T1000 (cell line): ENCODE results near the gene SIPA1L3.

Source experiments
- DNase-seq: peaks from one replicate; lab custom pipeline; 2025; ENCODE audit warnings: mixed read lengths; lab: John Stamatoyannopoulos, UW

Gene SIPA1L3

DNA sequence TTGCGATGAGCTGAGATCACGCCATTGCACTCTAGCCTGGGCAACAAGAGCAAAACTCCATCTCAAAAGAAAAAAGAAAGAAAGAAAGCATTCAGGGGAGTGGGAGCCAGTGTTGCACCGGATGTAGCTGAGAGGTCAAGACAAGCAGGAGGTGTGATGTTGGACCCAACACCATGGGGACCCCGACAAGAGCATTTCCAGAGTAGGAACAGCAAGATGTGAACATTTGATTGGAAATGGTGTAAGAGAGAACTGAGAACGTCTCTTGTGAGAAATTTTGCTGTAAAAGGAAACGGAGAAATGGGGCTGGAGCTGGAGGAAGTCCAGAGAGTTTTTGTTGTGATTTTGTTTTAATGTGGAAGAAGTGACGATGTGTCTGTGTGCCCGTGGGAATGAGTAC, 332.8 kb downstream of the SIPA1L3 start:
- DNase-seq: no peak

DNA sequence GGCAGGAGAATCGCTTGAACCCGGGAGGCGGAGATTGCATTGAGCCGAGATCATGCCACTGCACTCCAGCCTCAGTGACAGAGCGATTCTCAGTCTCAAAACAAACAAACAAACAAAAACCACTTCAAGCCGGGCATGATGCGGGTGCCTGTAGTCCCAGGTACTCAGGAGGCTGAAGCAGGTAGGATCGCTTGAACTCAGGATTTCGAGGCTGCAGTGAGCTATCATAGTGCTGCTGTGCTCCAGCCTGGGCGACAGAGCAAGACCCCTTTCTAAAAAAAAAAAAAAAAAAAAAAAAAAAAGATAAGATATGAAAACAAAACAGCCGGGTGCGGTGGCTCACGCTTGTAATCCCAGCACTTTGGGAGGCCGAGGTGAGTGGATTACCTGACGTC, 336.3 kb downstream of the SIPA1L3 start:
- no peak for DNase-seq

DNA sequence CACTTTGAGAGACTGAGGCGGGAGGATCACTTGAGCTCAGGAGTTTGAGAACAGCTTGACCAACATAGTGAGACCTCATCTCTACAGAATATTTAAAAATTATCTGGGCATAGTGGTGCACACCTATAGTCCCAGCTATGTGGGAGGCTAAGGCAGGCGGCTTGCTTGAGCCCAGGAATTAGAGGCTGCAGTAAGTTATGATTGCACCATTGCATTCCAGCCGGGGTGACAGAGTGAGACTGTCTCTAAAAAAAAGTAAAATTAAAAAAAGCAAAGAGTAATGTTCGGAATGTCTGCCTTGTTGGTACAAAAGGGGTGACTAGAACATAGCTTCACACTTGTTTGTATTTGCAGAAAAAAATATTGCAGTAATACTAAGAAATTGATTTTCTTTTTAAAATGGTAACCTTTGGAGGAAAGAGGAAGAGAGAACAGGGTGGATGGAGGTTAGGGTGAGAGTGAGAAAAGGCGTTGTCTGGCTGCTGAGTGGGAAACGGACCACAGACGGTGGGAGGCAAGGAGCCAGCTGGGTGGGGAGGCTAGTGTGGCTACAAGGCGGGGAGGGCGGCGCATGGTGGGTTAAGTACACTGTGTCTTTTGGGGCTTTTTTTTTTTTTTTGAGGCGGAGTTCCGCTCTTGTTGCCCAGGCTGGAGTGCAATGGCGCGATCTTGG, 339.0 kb downstream of the SIPA1L3 start:
- no peak for DNase-seq

DNA sequence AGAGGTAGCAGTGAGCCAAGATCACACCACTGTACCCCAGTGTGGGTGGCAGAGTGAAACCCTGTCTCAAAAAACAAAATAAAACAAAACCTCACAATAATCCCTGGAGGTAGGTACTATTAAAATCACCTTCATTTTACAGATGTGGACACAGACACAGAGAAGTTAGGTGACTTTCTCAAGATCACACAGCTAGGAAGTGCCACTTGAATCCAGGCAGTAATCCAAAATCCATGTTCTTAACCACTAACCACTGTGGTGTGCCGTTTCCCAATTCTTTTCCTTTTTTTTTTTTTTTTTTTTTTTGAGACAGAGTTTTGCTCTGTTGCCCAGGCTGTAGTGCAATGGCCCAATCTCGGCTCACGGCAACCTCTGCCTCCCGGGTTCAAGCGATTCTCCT, 340.1 kb downstream of the SIPA1L3 start:
- DNase-seq: no peak

DNA sequence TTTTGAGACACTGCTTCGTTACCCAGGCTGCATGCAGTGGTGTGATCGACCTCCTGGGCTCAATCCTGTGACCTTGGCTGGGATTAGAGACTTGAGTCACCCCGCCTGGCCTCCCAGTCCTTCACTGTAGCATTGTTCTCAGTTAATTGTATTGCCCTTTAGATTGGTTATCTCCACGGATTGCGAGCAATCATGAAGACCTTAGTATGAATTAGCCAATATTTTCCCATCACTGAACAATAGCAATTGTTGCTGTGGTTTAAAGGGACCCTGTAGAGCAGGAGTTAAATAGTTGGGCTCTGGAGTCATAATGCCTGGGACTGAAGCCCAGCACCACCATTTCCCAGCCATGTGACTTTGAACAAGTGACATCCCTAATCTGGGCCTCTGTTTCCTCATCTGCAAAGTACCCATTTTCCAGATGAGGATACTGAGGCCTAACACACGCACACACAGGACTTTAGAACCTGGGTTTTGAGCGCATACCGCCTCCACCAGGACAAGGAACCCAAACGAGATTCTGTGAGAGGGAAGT, 340.8 kb downstream of the SIPA1L3 start:
- no peak for DNase-seq

DNA sequence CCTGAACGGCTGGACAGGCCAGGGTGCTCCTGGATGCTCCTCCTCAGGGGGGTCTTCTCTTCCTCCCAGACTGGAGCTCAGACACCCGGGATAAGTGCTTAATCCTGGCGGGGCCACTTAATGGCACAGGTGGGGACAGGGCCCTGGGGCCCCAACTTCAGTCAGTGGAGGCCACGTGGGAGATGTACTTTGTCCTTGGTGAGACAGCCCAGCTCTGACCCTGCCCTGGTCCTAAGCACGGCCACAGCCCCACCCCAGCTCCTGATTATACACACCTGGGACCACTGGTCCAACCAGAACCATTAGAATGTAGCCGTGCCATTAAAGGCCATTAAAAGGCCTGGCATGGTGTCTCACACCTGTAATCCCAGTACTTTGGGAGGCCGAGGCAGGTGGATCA, 341.4 kb downstream of the SIPA1L3 start:
- DNase-seq: no peak

DNA sequence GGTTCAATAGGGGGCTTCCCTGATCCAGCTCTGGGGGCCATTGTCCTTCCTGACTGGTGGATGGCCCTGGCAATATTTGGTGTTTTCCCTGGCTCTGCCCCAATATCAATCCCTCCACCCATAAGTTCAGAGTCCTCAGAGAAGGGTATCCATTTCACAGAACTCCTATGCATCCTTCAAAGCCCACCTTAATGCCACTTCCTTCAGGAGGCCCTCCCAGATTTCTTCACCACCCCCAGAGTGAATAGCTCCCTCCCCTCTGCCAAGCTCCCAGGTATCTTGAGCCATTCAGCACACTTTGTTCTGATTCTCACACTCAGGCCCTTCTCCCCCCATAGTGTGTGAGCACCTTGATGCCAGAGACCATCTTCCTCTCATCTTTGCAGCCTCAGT, 343.4 kb downstream of the SIPA1L3 start:
- DNase-seq: no peak

DNA sequence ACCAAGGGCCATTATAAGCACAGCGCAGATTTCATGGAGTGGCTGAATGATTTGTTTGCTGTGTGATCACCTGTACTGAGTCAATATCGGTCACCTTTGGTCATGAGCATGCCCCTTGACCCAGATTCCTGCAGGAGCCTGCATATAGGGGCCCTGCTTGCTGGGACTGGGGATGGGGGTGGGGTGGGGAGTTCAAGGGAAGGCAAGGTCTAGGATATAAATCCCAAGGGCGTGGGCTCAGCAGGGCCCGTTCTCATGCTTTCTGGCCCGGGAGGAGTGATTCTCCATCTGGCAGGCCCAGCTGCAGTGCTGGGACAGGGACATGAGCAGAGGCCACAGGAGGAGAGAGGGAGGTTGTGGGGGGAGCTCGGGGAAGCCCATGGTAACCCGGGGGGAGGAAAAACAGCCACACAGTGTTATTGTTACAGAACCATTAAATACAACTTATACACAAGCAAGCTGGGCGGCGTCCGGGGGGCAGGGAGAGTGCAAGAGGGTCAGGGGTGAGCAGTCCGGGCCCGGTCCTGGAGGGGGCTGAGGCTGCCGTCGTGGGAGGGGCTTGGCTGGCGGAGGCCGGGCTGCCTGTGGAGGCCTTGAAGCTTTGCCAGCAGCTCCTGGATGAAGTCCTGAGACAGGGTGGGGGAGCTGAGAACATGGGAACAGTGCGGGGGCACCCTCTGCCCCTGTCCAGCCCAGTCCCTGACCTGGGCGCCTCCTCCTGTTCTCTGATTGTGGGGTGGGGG, 344.0 kb downstream of the SIPA1L3 start:
- DNase-seq: no peak

DNA sequence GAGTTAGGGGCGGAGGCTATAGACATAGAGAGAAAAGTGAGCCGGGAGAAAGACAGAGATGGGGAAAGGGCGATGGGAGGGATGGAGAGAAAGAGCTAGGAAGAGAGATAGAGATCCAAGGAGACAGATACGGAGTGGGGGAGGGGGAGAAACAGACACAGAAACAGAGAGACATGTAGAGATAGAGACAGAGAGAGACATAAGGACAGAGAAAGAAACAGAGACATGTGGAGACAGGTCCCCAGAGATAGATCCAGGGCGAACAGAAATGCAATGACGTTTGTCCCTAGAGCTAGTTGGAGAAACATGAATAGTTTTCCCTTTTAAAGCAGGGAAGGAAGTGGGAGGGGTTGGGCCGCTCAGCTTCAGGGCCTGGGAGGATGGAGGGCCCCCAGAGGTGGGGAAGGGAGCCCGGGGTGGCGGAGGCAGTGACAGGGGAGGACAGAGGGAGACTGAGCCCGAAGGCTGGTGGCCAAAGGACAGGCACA, 344.6 kb downstream of the SIPA1L3 start:
- no peak for DNase-seq

DNA sequence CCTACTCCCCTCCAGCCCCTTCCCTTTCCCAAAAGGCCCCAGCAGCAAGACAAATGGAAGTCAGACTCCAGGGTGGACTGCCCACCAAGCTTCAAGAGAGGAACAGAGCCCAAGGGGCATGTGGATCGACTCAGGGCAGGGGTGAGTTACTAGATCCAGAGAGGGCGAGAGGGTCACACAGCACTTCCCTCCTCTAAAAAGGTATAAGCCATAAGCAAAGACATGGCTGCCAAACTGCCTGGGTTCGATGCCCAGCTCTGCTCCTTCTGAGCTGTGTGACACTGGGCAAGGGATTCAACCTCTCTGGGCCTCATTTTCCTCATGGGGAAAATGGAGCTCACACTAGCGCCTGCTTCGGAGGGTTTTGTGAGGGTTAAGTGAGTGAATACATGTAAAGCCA, 345.4 kb downstream of the SIPA1L3 start:
- DNase-seq: no peak

DNA sequence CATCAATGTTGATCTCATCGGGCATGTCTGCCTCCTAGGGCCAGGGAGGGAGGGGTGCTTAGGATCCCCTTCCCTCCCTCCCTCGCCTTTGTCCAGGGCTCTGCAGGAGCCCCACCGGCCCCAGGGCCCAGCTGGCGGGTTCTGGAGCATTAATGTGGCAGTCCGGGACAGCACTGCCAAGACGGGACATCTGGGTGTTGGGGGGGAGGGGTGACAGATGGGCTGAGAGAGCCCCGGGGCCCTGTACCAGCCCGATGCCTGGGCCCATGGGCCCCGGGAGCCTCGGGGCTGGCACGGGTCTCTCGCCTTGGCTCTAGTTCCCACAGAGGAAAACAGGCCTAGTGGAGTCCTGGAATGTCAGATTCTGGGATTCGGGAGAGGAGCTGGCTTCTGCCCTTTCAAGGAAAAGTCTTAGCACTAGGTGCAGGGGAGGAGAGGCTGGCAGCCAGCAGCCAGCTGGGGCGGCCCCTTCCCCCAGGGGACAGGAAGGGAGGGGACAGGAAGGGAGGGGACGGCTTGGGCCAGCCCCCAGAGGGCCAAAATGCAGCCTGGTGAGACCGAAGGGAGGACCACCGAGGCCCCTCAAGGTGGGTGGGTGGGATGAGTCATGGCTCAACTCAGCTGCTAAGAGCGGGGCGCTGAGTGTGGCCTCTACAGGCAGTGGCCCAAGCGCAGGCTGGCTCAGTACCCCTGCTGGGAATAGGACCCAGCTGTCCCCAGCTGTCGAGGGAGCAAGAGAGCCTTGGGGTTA, 346.1 kb downstream of the SIPA1L3 start:
- DNase-seq: no peak

DNA sequence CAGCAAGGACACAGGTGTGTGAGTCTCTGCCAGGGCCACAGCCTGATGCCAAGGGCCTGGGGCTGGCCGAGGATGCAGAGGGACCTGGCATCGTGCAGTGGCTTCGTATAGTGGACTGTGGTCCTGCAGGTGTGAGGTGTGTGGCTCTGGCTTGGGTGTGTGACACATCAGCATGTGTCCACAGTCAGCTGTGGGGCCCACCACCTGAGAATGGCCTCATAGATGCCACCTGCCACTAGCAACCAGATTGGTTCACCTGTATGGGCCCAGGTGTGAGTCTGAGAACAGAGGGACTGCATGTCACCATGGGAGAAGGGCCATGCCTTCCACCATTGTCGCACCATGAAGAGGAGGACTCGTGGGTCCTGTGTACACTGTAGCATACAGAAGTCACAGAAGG, 346.8 kb downstream of the SIPA1L3 start:
- DNase-seq: no peak

DNA sequence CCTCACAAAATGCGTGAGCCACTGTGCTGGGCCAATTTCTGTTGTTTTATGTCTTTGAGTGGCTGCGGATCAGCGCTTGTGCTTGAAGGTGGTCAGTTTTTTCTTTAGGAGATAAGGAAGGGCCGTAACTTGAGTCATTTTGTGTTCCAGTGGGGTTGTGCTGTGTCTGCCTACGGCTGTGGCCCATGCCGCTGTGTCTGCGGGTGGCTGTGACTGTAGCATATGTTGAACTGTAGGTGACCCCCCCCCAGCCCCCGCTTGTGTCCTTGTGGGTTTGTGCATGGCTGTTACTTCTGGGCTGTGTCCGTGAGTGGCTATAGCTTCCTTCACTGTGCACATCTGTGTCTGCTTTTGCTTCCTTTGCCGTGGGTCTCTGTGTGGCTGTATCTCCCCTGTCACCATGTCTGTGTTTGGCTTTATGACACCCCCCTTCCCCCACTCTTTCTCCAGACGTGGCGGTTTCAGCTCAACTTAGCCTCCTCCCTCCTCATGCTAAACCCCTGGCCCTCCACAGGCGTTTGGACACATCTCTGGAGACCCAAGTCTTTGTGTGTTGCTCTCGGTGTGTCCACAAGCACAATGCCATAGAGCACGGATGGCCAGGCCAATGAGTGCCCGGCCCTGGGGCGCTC, 348.5 kb downstream of the SIPA1L3 start:
- no peak for DNase-seq
